ENCODE measurements around the gene RNF31. TPM values are rescaled to one million over a fixed set of nuclear protein-coding genes. Genes with fewer than 3 reads are reported as not detected.

Gene RNF31
- total RNA-seq, 1 donor from 2014 or later, result 20.4 TPM

DNA sequence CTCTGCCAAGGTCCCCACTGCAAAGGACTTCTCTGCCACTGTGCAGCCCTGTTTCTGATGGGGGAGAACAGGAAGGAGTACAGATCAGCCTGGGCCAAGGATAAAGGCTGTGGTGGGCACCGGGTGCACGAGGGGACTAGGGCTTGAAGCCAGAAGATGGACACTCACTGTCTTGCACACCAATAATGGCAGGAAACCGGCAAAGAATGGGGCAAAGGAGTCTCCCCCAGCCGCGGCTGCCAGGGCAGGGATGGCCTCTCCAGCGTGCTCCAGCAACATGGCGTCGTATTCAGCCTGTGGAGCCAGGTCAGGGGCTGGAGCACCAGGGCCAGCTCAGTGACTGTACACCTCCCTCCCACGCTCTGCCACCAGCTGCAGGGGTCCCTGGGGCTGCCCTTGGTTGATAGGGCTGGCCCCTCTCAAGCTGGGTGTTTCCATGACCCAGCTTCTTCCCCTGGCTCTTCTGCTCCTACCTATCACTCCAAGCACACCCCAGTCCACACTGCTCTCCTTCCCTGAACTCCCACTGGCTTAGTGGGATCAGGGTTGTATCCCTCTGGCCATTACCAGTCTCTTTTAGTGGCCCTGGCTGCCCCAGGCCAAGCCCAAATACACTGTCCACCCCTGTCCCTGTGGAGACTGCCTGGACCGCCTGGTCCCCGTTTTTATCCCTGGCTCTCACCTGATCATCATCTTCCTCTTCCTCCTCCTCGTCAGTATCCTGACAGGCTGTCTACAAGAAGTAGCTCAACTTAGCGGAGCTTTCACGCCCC, 35.0 kb downstream of the RNF31 start:
- no peak for DNase-seq (ENCODE audit: low read depth in 2 of 2)

DNA sequence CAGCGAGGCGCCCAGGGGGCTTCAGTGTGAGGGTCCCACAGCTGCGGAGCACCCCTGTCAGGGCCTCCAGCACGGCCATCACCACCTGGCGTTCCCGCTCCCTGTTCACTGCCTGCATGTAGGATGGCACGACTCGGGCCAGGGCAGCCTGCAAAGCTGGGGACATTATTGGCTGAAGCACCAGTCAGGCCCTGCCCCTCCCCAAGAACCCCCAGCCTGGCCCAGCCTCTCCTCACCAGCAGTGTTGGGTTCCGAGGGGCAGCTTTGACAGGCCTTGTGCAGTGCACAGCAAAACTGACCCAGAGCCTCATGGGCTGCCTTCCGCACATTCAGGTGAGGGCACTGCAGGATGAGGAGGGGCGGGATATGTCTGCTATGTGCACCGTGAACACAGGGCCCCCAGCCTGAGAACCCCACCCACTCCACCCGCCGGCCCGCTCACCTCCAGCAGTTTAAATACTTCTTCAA, 35.8 kb downstream of the RNF31 start:
- DNase-seq (ENCODE audit: low read depth in 2 of 2), result no peak

DNA sequence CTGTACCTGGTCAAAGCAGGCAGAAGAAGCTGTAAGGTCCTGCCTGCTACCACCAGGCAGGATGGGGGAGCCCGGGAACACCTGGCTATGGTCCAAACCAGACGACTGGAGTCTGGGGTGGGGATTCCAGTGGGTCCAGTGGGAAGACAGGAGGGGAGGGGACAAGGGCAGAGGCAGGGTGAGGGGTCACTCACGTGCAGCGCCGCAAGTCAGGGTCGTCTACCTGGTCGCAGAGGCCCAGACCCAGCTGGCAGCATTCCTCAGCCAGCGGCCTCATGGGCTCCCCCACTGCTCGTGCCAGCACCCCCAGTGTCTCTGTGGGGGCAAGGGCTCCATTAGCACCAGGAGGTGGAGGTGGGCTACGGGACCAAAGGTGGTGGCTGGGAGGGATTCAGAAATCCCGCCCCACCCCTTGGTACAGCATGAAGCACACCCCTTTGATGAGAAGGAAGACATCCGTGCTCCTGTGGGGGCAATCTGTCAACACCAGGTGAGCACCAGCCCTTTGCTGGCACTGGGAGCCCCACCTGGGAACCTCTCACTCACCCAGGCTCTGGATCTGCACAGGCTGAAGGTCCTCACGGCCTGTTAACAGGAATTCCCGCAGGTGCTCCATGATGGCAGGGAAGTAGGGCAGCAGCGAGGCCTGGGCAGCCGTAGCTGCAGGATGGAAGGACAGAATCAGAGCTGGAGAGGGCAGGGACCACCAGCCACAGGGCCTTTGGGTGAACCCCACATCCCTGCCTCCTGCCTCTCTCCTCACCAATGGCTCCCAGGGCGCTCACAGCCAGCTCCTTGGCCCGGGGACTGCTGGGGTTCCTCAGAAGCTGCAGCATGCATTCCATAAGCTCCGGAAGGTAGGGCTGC, 37.0 kb downstream of the RNF31 start:
- DNase-seq (ENCODE audit: low read depth in 2 of 2), result no peak

- no peak for DNase-seq (ENCODE audit: low read depth in 2 of 2)
Measured at GRCh38 chr14:24185026-24185425, 37.7 kb downstream of the RNF31 start.

GRCh38 chr14:24185741-24186140, 38.4 kb downstream of the RNF31 start:
- DNase-seq (ENCODE audit: low read depth in 2 of 2), result no peak

GRCh38 chr14:24186831-24187538, 39.7 kb downstream of the RNF31 start:
- DNase-seq (ENCODE audit: low read depth in 2 of 2), result no peak

GRCh38 chr14:24187539-24187915, 40.2 kb downstream of the RNF31 start:
- no peak for DNase-seq (ENCODE audit: low read depth in 2 of 2)

GRCh38 chr14:24188251-24189058, 41.2 kb downstream of the RNF31 start, which contains the start of gene IPO4:
Gene IPO4 (minus strand): TSS chr14:24188816. CDS start chr14:24188787, 29 bp downstream.
- DNase-seq (ENCODE audit: low read depth in 2 of 2), result peak; percentile 98 to 99

DNA sequence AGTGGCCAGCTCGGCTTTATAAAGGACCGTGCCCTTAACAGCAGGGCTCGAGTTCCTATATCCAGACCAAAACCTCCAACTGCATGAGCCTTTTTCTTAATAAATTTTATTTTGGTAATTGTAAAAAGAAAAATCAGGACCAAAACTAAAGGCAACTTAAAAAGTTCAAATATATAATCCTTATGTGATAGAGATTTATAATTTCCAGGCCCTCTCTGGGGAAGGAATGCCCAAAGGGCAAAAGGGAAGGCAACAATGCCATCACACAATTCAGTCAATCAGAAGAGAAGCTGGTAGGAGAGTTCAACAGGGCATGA, 41.7 kb downstream of the RNF31 start:
- DNase-seq (ENCODE audit: low read depth in 2 of 2), result no peak

DNA sequence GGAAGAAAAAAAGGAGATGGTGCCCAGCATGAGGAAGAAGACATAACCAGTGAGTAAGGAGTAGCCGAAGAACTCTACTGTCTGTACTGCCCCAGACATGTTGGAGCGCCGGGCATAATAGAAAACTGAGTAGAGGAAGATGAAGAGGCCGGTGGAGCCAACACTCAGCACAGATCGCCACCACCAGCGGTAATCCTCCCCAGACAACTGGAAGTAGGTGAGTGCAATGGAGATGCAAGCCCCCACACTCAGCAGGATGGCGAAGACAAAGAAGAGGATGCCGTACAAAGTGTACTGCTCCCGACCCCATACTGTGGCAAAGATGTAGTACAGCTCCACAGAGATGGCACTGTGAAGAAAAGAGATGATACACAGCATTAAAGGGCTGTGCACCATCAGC, 42.2 kb downstream of the RNF31 start:
- DNase-seq (ENCODE audit: low read depth in 2 of 2), result no peak

- DNase-seq (ENCODE audit: low read depth in 2 of 2), result no peak
Measured at GRCh38 chr14:24190416-24190815, 43.1 kb downstream of the RNF31 start.

GRCh38 chr14:24192933-24193332, 45.6 kb downstream of the RNF31 start:
- DNase-seq (ENCODE audit: low read depth in 2 of 2), result no peak

GRCh38 chr14:24194186-24194872, 47.0 kb downstream of the RNF31 start:
- no peak for DNase-seq (ENCODE audit: low read depth in 2 of 2)

DNA sequence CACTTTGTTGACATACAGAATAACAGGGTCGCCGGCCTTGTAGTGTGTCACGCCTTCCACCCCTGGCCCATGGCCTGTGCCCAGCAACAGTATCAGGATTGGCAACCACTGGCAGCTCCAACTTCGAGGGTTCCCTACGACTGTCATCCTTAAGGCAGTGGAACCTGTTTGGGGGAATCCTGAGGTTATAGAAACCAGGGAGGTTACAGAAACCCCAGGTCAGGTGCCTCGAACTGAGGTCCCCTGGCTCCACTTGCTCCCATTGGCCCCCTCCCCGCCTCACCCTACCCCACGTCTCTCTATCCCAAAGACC, 47.5 kb downstream of the RNF31 start:
- DNase-seq (ENCODE audit: low read depth in 2 of 2), result no peak

- DNase-seq (ENCODE audit: low read depth in 2 of 2), result peak; percentile 72 to 91
Measured at GRCh38 chr14:24195186-24196070, 48.1 kb downstream of the RNF31 start, which contains the start of gene TM9SF1. Gene TM9SF1 (minus strand): TSS chr14:24195441. CDS start chr14:24195019, 422 bp downstream.

DNA sequence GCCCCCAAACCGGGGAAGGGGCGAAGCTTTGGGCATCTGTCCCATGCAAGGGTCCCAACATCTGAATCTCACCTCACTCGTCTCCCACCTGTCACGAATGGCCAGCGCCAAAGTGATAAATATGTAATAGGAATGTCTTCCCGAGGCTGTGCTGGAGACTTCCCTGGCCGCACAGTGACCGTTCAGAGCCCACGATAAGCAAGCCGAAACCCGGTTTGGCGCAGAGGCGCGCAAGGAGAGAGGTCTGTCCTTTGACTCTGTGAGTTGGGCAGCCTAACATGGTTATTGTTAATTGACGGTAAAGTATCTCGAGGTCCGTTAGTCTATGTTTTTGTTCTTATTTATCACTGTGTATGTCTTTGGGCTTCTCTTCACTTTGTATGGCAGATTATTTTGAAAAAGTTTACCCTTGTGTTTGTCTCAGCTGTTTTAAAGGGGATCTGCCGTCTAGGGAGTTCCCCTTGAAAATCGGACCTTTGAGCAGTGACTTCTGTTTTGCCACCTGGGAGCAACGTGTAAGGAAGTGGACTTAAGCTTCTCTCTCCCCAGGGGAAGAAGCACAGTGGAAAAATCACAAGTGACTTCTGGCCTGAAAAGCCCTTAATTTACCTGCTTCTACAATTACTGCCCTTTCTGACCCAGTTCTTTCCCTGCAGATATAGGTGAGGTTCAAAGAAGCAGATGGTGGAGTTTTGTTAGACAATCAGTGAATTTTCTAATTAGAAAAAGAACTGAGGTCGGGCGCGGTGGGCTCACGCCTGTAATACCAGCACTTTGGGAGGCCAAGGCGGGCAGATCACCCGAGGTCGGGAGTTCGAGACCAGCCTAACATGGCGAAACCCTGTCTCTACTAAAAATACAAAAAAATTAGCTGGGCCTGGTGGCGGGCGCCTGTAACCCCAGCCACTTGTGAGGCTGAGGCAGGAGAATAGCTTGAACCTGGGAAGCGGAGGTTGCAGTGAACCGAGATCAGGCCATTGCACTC, 49.1 kb downstream of the RNF31 start:
- DNase-seq (ENCODE audit: low read depth in 2 of 2), result peak in 1 of 2 donors; percentile 17

DNA sequence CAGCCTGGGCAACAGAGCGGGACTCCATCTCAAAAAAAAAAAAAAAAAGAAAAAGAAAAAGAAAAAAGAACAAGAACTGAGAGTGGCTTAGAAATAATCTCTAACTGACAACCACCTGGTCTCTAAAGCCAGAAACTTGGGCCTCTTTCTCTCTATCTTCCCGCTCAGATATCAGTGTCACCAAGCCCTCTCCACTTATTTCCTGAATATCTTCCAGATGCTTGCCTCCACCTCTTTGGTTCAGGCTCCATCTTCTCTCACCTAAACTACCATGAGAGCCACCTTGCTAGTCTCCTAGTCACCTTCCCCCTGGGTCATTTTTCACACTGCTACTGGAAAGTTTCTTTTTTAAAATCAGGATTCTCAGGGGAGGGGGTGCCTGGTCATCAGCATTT, 49.8 kb downstream of the RNF31 start:
- no peak for DNase-seq (ENCODE audit: low read depth in 2 of 2)

- no peak for DNase-seq (ENCODE audit: low read depth in 2 of 2)
Measured at GRCh38 chr14:24198814-24199524, 51.7 kb downstream of the RNF31 start.

All from dermis microvascular lymphatic vessel endothelial cell (primary cell).